GM18868 (cell line): ENCODE measurements around the gene SLMAP.
"Not testable (repeated sequence)": the region's sequence is repeated elsewhere in the genome, so short reads cannot be mapped to it uniquely, and the experiment has no call there.

Experiments used
- ATAC-seq: cut with Tn5 transposase; IDR thresholded peaks from one replicate; pipeline ENCODE4 v1.9.1; 2021; ENCODE audit warnings: mild to moderate bottlenecking, moderate library complexity; ENCODE audit not compliant: unreplicated experiment

The SLMAP gene

DNA sequence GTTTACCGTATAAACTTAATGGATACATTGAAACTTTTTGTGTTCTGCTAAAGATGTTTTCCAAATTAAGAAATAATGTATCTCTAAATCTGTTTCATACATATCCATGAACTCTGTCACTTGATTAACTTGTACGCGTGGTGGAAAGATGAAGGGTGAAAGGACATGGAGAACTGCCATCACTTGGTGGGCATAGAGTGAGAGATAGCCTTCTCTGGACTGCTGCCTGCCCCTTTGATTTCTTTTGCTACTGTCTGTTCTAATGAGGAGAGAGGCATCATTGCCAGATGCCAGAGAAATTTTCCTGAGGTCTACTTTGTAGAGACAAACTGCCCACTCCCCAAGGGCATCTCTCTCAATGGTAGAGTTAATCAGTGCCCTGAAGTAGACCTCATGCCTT lies 120.5 kb downstream of the SLMAP start:
- ATAC-seq = no peak

DNA sequence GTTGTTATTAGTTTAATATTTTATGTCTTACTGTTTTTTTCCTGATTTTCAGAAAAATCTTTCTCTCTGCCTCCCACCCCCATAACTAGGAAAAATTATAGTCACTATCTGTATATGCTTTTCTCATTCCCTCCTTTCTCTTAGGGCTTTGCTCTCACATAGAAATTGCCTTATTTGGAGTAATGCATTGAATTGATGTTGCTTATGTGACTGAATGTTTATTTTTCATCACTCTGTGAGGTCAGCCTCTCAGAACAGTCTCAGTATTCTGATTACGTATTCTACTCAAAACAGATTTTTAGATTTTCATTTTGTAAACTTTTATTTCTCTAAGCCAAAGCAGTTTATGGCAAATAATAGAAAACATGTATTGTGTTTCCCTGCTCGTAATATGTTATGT lies 121.0 kb downstream of the SLMAP start:
- no peak for ATAC-seq

DNA sequence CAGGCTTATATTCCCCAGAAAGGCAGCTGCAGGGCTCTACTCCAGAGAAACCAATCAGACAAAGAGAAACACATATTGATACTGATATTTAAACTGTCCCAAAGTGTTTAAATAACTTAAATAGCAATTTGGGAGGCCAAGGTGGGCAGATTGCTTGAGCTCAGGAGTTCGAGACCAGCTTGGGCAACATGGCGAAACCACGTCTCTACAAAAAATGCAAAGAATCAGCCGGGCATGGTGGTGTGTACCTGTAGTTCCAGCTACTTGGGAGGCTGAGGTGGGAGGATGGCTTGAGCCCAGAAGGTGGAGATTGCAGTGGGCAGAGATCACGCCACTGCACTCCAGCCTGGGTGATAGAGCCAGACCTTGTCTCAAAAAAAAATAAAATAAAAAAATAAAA lies 128.3 kb downstream of the SLMAP start:
- not testable (repeated sequence) for ATAC-seq

DNA sequence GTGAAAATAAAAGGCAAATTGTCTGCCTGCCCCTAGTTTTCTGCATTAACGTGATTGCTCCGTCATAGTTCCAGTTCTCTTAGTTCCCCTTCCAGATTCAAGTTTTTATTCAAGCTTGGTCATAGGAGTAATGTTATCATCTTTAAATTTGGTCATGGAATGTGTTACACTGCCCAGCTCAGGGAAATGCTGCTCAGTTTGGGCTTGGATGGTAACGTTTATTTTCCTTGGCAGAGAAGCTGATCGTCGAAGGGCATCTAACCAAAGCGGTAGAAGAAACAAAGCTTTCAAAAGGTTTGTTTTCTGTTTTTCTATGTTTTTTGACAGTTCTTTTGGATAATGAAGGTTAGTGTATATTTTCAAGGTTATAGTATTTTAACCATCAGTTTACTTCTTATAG lies 133.7 kb downstream of the SLMAP start:
- ATAC-seq = no peak

DNA sequence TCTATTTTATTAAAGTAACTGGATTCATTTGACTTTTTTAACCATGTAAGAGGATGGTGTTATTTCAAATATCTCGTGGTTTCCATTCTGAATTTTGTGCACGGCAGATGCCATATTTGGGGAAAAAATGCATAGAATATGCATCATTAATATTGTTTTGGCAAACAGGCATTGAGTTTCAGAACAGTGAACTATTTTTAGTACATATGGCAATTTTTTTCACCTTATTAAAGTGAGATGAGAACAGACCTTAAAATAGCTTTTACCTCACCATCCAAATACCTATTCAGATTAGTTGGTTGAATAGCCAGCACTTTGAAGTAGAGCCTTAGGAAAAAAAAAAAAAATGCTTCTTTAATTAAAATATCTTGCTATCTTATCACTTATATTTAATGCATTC lies 134.8 kb downstream of the SLMAP start:
- no peak for ATAC-seq

DNA sequence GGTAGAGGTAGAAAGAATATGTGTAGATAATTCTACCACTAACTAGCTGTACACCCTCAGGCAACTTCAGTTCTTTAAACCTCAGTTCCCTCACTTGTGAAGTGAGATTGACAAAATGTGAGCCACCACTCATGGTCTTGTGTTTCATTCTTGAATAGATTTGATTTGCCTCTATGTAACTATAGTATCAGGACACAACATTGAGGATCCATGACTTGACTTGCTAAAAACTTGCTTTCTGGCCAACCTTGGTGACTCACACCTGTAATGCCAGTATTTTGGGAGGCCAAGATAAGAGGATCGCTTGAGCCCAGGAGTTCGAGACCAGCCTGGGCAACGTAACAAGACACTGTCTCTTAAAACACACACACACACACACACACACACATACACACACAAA lies 136.3 kb downstream of the SLMAP start:
- ATAC-seq = no peak

DNA sequence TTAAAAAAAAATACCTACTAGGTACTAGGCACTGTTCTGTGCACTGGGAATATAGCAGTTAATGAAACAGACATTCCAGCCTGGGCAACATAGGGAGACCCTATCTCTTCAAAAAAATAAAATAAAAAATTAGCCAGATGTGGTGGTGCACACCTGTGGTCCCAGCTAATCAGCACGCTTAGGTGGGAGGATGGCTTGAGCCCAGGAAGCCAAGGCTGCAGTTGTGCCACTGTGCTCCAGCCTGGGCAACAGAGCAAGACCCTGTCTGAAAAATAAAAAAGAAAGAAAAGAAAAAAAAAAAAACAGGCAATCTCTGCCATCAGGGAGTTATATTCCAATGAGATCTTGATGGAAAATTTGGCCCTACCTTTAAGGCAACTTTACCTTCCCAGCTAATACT lies 137.0 kb downstream of the SLMAP start:
- no peak for ATAC-seq

DNA sequence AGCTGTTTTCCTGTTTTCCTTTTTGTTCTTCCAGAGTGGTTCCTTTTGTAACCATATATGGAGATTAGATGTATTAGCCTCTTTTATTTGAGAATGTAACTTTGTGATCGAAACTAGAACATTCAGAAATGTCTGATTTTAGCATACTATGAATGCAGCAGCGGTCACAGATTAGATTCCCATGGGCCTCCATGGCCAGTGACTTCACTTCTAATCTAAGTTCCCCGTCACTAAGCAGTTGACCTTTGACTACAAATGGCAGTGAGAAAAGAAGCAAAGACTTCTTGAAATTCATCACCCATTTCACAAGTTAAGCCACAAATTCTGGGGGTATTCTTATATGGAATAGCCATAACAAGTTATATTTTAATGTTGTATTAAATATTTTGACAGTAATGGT lies 137.6 kb downstream of the SLMAP start:
- ATAC-seq = no peak

DNA sequence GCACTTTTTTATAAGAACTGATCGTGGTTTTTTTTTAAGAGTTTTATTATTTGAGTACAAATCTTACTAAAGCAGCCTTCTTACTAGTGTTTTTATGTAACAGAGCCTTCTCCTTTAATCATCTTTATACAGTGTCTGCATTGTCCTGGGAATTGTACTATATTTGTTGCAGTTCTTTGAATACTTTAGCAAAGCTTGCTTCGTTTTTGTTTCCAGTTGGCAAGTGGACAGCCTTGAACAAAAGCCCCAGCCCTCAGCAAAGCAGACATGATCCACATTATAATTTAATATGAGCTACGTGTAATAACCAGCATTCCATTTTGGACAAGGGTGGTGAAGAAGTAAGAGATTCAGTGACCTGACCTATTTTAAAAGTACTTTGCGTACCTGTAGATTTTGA lies 139.9 kb downstream of the SLMAP start:
- no peak for ATAC-seq

DNA sequence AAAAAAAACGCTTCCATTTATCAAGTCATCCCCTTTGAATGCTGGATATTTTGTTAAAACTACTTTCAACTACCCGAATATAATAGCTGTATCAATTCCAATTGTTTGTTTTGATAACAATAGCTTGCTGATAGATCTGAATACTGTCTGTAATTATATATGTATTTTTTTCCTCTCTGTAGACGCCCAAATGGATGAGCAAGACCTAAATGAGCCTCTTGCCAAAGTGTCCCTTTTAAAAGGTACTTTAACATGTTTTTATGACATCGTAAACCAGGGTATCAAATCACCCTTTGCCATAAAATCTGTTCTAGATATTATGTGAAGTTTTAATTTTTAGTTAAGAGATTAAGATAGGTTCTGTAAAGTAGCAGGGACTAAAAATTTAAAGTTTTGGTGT lies 140.6 kb downstream of the SLMAP start:
- no peak for ATAC-seq

DNA sequence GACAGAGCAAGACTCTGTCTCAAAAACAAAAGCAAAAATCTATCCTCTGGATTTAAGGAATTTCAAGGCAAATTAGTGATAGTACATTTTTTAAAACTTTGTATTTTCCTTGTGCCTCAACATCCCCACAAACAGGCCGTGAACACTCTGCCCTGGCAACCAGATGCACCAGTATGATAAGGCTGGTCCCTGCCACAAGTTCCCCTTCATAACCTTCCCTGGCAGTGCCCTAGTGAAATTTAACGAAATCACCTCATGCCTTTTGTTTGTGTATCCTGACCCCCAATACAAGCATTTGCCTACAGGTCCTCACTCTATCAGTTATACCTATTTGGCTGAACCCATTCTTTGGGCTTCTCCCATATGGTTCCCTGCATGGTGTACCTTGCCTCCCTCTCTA lies 144.7 kb downstream of the SLMAP start:
- ATAC-seq = no peak

DNA sequence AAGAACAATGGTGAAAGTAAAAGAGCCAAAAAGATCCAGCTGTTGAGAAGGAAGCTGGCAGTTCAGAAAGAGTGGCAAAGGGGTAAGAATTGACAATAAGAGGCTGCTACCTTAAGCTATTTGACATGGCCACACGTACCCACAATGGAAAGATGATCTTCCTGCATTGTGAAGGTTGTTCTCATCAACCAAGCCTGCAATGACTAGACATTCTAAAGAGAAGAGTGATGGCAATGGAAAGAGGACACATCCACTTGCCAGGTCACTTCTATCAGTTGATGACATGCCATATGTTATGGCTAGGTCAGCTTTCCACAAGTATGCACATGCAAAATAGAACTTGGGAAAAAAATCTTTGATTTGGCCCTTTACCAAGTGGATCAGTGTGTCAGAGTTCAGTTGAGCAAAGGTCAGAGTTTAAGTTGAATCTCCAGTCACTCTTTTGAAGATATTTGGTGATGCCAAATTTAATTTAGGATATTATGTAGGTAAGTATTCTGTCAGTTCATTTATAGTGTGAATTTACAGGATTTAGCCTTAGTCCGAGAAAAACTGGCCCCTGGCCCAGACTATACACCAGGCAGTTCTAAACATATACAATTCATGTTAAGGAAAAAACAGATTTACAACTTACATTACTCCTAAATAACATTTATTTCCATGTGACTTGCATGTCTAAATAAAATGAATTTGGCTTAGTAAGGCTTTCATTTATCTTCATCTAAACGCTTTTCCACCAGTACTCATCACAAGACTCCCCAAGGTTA lies 147.2 kb downstream of the SLMAP start:
- no peak for ATAC-seq

DNA sequence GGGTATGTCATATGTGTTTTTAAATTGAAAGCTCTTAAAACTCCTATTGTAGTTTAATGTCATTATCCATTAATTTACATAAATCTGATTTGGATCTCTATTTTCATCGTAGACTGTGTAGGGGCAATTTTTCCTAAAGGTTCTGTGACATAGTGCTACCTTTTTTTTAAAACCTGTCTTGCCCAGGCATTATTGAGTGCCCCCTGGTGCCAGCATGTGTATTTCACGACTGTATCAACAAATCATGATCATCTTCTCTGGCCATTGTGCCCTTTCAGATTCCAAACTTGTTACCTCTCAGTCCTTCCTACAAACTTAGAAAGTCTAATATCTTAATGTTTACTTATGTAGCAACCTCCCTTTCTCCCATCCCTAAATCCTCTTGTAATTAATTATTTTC lies 154.9 kb downstream of the SLMAP start:
- no peak for ATAC-seq

DNA sequence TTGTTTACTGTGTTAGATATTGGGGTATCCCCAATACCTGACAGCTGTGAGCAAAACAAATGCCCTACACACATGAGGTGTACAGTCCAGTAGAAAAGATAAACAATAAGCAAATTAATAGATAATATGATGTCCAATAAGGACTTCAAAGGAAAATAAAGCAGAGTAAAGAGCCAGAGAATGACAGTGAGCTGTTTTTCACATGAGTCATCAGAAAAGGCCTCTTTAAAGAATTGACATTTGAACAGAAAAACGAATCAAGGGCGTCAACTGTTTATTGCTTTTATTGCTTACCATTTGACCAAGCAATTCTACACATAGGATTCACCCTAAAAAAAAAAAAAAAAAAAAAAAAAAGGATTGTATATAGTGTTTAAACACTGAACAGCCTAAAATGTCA lies 155.5 kb downstream of the SLMAP start:
- ATAC-seq = no peak

DNA sequence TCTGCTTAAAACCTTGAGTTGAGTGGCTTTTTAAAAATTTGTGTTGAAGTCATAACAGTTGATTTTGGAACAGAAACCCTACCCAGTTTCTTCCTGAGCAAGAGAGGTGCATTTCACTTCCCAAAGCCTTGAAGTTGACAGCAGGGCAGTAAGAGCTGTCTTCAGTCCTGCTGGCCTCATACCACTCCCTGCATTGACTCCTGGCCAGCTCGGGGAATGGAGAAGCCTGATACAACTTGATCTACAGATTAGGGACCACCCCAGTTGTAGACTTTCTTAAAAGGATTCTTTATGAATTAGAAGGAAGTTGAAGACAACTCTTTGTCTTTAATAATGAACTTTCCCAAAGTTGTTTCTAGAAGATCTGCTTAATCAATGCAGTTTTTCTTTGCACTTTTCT lies 161.5 kb downstream of the SLMAP start:
- ATAC-seq = no peak

DNA sequence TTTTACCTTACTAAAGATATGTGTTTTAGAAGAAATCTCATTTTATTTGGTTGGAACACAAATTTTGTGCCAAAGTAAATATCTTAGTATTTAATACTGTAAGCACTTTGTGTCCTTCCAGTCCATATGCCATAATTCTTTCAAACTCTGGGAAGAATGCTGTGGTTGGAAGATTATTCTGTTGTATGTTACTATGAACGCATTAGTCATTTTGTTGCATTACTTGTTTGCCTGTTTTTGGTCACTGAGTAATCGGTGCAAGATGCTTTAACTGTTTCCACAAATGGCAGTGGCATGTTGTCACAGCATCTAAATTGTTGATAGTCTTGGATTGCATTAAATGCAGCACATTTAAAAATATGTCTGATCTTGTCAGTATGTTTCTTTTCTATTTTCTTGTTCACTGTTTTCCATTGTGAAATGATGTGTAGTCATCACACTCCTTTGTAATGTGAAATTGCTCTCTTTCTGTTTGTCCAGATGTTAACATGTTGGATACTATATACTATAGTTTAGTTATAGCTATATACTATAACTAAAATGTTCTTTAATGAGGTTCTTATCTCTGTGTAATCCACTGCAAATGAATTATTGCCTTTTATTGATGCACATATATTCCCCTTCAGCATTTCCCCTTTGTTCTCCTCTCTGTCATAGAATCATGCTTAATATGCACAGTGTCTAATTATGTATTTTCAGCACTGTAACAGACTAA lies 162.2 kb downstream of the SLMAP start:
- ATAC-seq = no peak

DNA sequence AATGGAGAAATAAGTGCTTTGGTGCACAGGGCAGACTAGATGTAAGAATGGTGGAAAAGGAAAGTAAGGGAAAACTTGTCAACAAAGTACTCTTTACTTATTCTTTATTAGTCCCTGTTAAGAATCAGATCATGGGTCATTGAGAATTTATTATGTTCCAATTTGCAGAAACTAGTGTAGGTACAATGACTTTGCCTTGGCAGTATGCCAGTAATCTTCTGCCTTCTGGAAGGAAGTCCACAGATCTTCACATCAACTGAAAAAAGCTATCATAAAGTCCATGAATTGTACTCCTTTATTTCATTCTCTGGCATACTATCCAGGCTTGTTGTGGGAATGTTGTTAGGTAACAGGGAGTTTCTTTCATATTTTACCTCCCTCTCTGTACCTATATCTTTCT lies 163.9 kb downstream of the SLMAP start:
- no peak for ATAC-seq

DNA sequence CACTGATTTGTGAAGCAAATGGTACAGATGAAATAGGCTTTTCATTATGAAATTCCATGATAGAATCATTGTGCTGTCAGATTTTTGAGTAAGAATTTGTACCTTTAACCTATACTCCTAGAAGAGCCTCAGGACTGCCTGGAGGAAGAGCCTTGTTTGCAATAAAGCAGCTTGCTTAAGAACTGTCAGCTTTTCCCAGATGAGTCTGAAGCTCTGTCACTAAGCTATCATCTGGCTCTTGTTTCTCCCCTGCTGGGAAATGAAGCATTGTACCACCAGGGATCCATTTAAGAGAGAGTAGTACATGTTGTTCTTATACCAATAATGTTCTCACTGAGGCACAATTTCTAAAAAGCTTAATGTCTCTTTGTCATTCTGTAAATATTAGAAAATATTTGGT lies 167.0 kb downstream of the SLMAP start:
- no peak for ATAC-seq

DNA sequence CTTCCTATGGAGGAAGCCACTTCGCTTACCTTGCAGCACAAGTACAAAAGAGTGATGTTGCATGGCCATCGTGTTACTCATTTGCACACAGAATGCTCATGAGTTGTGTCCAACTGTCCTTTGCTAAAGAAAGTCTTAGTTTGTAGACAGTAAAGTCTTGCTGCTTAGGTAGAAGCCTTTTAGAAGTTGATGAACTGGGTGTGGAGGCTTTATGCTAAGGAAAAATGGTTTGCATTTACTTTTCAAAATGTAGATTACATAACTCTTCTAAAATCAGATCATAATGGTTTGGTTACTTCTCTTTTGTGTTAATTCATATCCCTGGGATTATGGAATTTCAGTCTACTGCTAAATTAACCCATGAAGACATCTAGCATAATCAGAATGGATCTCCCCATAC lies 167.6 kb downstream of the SLMAP start:
- ATAC-seq = no peak

DNA sequence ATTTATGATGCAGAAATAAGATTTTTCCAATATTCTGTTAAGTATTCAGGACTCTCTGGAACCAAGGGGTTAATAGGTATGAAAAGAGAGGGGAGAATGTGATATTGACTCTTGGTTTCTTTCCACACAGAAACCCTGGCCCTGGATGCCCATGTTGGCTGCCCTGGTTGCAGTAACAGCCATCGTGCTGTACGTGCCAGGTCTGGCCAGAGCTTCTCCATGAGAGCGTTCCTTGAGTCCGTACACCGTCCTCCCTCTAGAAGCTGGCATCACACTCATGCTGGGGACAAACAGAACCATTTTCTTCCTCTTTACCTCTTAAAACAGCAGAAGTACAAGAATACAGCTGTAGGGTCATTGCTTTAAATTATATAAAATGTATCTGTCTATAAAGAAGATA lies 171.1 kb downstream of the SLMAP start:
- no peak for ATAC-seq

DNA sequence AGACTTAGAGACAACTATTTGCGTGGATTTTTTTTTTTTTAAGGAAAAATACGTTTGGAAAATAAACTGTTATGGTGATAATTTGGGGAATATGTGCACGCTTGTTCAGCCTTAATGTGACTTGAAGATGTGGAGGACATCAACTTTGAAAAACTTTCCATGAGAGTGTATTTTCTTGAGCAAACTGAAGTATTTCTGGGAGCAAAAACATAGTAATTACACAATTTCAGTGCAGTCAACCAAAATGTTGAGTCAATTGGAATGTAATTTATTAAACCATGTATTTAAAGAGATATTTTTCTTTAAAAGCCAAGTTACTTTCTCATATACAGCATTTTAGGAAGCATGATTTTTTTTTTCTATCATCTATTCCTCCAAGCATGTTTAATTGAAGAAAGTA lies 171.8 kb downstream of the SLMAP start:
- ATAC-seq = no peak

DNA sequence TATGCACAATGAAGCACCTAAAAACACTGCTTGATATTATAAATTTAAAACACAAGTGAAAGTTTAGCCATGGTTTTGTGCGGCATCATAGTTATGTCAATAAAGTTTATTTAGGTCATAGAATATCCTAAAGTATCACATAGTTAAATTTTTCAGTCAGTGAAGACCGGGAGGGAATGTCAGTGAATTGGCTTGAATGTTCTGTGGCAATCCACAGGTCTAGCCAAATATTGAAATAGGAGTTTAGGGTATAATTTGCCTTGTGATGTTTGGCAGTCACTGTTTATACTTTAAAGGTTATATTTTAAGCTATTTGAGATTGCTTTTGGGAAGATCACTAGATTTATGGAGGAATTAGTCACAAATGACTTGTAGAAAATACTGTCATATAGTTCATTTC lies 172.4 kb downstream of the SLMAP start:
- no peak for ATAC-seq

DNA sequence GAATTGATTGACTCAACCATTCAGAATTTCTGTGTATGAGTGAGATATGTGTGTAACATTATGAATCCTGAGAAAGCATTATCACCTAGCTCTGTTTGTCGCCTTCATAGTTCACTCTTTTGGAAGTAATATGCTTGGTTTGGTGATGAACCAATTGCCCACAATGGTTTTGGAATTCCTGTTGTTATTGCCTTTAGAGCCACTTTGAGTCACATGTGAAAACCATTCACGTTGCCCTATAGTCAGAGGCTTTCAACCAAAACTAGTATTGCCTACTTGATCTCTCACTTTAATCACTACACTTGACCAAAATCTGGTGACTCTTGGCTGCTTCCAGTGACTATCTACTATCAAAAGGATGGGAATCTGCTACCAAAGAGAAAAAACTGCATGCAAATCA lies 173.9 kb downstream of the SLMAP start:
- no peak for ATAC-seq
